Stimulated activated CD4-positive, alpha-beta T cell treated with anti-CD3 and anti-CD28 coated beads, TNF-alpha, amount 100 ng/mL, for 48 hours (primary cell): ENCODE measurements around the gene IRAK1.

ENCODE experiments used
- DNase-seq, 3 donors: peaks; one replicate each; pipeline ENCODE4 v3.0.0-alpha.2; 2020; ENCODE audit warnings: low read depth in 3 of 3

The IRAK1 gene

GRCh38 chrX:153971124-153971449, 48.6 kb downstream of the IRAK1 start:
- peak; percentile 61 to 87 (median 79) for DNase-seq

- peak in 1 of 3 donors; percentile 36 for DNase-seq
Measured at GRCh38 chrX:153970357-153971123, 49.2 kb downstream of the IRAK1 start.

GRCh38 chrX:153969904-153970356, 49.8 kb downstream of the IRAK1 start:
- no peak for DNase-seq

GRCh38 chrX:153969125-153969903, 50.4 kb downstream of the IRAK1 start:
- DNase-seq = no peak

- DNase-seq = no peak
Measured at GRCh38 chrX:153968754-153969124, 51.0 kb downstream of the IRAK1 start.

- no peak for DNase-seq
Measured at GRCh38 chrX:153968255-153968654, 51.4 kb downstream of the IRAK1 start.

GRCh38 chrX:153967536-153968224, 52.0 kb downstream of the IRAK1 start:
- no peak for DNase-seq

GRCh38 chrX:153966841-153967535, 52.7 kb downstream of the IRAK1 start:
- DNase-seq = peak in 1 of 3 donors; percentile 45

- no peak for DNase-seq
Measured at GRCh38 chrX:153966283-153966688, 53.4 kb downstream of the IRAK1 start.

GRCh38 chrX:153965406-153965805, 54.3 kb downstream of the IRAK1 start:
- no peak for DNase-seq

- no peak for DNase-seq
Measured at GRCh38 chrX:153964105-153964504, 55.6 kb downstream of the IRAK1 start.

- no peak for DNase-seq
Measured at GRCh38 chrX:153963546-153963945, 56.2 kb downstream of the IRAK1 start.

- no peak for DNase-seq
Measured at GRCh38 chrX:153961292-153961691, 58.4 kb downstream of the IRAK1 start.

- no peak for DNase-seq
Measured at GRCh38 chrX:153960786-153961185, 58.9 kb downstream of the IRAK1 start.
